Measurements from ENCODE around the gene TTC39C.

Gene TTC39C

DNA sequence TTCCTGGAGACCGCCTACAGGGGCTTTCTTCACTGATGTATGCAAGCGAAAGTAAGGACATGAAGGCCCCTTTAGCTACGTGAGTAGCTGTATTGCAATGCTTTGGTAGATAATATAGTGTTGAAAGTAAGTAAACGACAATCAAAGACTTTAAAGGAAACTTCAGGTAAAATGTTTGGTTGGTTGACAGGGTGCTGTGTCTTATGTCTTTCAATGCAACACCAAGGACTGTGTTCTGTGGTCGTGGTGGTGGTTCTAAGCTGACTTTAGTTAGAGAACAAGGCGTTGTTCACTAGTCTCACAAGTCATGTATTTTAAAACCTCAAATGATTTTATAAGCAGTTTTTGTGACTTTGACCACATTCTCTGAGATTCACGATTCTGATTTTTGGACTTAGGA is 66.3 kb downstream of the TTC39C start:
- FAIRE-seq (peak; percentile 80), DNase-seq (ENCODE audit: insufficient read length, low spot score) (no peak)
- no peak for TF ChIP-seq CTCF (IDR thresholded peaks at IDR 0.05; ENCODE audit: insufficient read depth, missing control alignments)

DNA sequence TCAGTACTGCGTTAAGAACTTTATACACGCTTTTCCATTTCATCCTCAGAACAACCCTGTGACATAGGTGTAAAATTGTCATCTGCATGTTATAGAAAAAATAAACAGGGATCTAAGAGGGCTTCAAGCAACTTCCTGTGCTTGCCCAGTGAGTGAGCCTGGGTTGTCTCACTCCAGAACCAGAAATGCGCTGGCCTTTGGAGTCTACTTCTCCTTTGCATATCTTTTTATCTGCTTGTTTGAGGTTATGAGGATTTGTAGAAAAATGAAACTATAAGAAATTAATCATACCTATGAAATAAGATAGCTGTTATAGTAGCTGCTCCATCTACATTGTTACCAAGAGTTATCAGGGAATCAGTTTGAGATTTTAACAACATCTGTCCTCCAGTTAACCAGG is 69.0 kb downstream of the TTC39C start:
- no peak for TF ChIP-seq CTCF (IDR thresholded peaks at IDR 0.05; ENCODE audit: insufficient read depth, missing control alignments)
- DNase-seq (ENCODE audit: insufficient read length, low spot score) (no peak), FAIRE-seq (no peak)

GRCh38 chr18:24086082-24086481 is 71.5 kb downstream of the TTC39C start:
- FAIRE-seq (peak; percentile 60), DNase-seq (ENCODE audit: insufficient read length, low spot score) (no peak)

DNA sequence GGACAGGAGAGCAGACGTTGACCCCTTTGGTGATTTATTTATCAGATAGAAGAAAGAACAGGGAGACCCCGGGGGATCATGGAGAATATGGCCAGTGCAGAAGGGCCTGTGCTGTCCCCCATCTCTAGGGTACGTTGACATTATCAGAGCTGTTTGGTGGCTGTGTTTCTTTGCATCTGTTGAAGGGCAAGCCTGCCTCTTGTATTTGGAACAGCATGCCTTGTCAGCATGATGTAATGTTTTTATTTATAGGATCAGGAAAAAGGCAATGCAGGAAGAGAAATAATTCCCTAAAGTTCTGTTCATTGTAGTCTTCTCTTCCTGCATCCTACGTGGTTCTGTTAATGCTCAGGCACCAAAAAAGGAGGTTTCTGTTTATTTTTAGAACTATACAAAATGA is 74.5 kb downstream of the TTC39C start:
- TF ChIP-seq CTCF (IDR thresholded peaks at IDR 0.05; ENCODE audit: insufficient read depth, missing control alignments) = no peak
- DNase-seq (ENCODE audit: insufficient read length, low spot score) (no peak), FAIRE-seq (no peak)

More at GRCh38 chr18:24086082-24086481, 71.5 kb downstream of the TTC39C start:
- no peak for TF ChIP-seq CTCF (IDR thresholded peaks at IDR 0.05; ENCODE audit: insufficient read depth, missing control alignments)

DNA sequence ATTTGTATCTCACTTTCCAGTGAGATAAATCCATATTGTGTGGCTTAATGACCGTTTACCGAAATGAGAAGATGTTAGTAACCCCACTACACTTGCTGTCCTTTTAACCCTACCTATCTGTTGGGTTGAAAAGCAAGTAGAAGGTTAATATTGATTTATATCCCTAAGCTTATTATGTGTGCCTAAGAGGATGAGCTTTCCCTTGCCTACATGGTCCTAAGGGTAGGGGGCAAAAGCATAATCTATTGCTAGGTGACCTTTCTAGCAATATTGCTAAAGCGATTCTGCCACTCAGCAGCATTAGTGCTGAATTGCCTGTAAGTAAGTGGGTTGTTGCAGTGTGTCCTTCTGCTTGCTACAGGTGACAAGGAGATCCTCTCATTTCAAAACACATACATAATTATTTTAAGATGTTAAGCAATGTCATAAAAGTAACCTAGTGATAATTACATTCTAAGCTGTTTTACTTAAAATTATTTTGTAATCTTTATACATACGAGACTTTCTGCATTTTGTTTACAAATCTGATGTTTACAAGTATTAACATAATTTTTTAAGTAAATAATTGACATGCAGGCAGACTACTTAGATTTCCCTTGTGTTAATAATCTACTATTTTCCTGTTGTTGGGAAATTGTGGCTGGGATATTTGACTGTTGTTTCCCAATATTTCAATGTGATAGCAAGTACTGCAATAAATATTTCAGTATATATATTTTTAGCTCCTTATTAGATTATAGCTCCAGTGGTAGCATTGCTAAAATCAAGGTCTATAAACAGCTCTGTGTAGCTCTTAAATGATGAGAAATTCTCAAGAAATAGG is 75.2 kb downstream of the TTC39C start:
- DNase-seq (ENCODE audit: insufficient read length, low spot score) (no peak), FAIRE-seq (peak; percentile 98)
- no peak for TF ChIP-seq CTCF (IDR thresholded peaks at IDR 0.05; ENCODE audit: insufficient read depth, missing control alignments)

GRCh38 chr18:24090876-24091275 is 76.3 kb downstream of the TTC39C start:
- no peak for DNase-seq (ENCODE audit: insufficient read length, low spot score)
- FAIRE-seq = no peak
- no peak for TF ChIP-seq CTCF (IDR thresholded peaks at IDR 0.05; ENCODE audit: insufficient read depth, missing control alignments)

GRCh38 chr18:24094561-24094960 is 80.0 kb downstream of the TTC39C start:
- no peak for TF ChIP-seq CTCF (IDR thresholded peaks at IDR 0.05; ENCODE audit: insufficient read depth, missing control alignments)
- DNase-seq (ENCODE audit: insufficient read length, low spot score) (no peak), FAIRE-seq (no peak)
